ENCODE results near the gene KCNIP3. TPM values are rescaled to one million over a fixed set of nuclear protein-coding genes. Genes with fewer than 3 reads are reported as not detected.

The KCNIP3 gene
- total RNA-seq, 3 donors from 2014 or later: 3.0 to 12.5 (median 4.1) TPM

GRCh38 chr2:95357717-95358280, 60.7 kb downstream of the KCNIP3 start:
- no peaks in the 10 kb centered on the region for H3K4me1 ChIP-seq (ENCODE audit: low read depth)
- ATAC-seq (no peak), DNase-seq (no peak)
- no peak overlapping the region for H3K4me3 ChIP-seq
- H3K36me3 ChIP-seq (ENCODE audit: low read depth): no peaks in the 10 kb centered on the region
- TF ChIP-seq CTCF (IDR thresholded peaks at IDR 0.05): no peak
- intact Hi-C loops (cut with DNase I, micrococcal nuclease): no loop called here
- H3K9me3 ChIP-seq: no peaks in the 10 kb centered on the region

GRCh38 chr2:95359031-95359430, 61.9 kb downstream of the KCNIP3 start:
- intact Hi-C loops (cut with DNase I, micrococcal nuclease): no loop called here
- H3K36me3 ChIP-seq (ENCODE audit: low read depth): no peaks in the 10 kb centered on the region
- H3K4me3 ChIP-seq: no peak overlapping the region
- TF ChIP-seq CTCF (IDR thresholded peaks at IDR 0.05): no peak
- ATAC-seq (no peak), DNase-seq (no peak)
- no peaks in the 10 kb centered on the region for H3K4me1 ChIP-seq (ENCODE audit: low read depth)
- no peaks in the 10 kb centered on the region for H3K9me3 ChIP-seq

- H3K36me3 ChIP-seq (ENCODE audit: low read depth): no peaks in the 10 kb centered on the region
- no peak for DNase-seq
- no peak for TF ChIP-seq CTCF (IDR thresholded peaks at IDR 0.05)
- intact Hi-C loops (cut with DNase I, micrococcal nuclease): no loop called here
- no peaks in the 10 kb centered on the region for H3K4me1 ChIP-seq (ENCODE audit: low read depth)
- no peaks in the 10 kb centered on the region for H3K9me3 ChIP-seq
- no peak overlapping the region for H3K4me3 ChIP-seq
- ATAC-seq: no peak
These were observed 62.4 kb downstream of the KCNIP3 start for GRCh38 chr2:95359501-95359930.

GRCh38 chr2:95361216-95361980, 64.3 kb downstream of the KCNIP3 start:
- DNase-seq: no peak
- ATAC-seq: no peak
- Histone ChIP-seq H3K4me3 (no peak overlapping the region), H3K9me3 (no peaks in the 10 kb centered on the region), H3K36me3 (ENCODE audit: low read depth) (no peaks in the 10 kb centered on the region), H3K4me1 (ENCODE audit: low read depth) (no peaks in the 10 kb centered on the region)
- intact Hi-C loops (cut with DNase I, micrococcal nuclease): no loop called here
- no peak for TF ChIP-seq CTCF (IDR thresholded peaks at IDR 0.05)

- Histone ChIP-seq H3K4me3 (no peak overlapping the region), H3K36me3 (ENCODE audit: low read depth) (no peaks in the 10 kb centered on the region), H3K4me1 (ENCODE audit: low read depth) (no peaks in the 10 kb centered on the region), H3K9me3 (no peaks in the 10 kb centered on the region)
- intact Hi-C loops (cut with DNase I, micrococcal nuclease): no loop called here
- no peak for TF ChIP-seq CTCF (IDR thresholded peaks at IDR 0.05)
- DNase-seq: no peak
- no peak for ATAC-seq
These were observed 65.3 kb downstream of the KCNIP3 start for GRCh38 chr2:95362486-95362885.

Measured in mucosa of descending colon (tissue), 3 donors.